HCT116 (cell line): ENCODE results near the gene ADRA1B. TPM values are rescaled to one million over a fixed set of nuclear protein-coding genes. Genes with fewer than 3 reads are reported as not detected.

Source experiments
- ATAC-seq: fragments of 200-7000 bp; cut with Tn5 transposase; 2 replicates; pipeline ENCODE4 v1.9.1; 2020; ENCODE audit warnings: mild to moderate bottlenecking, moderate library complexity
- BruUV-seq: library from RNA; stranded (reverse); fragments of 400-500 nt; replicated peaks from 2 replicates; lab custom pipeline; 2021; lab: Mats Ljungman, UMichigan
- CTCF ChIA-PET: fragments of 300-600 bp; sonication (Branson Sonifier 250); formaldehyde crosslinking; loops from one replicate; lab custom pipeline; 2021; ENCODE audit warnings: antibody characterized with exemption; lab: Charles Lee
- POLR2A ChIA-PET: fragments of 300-600, 350-600 bp; sonication (Branson Sonifier 250); formaldehyde crosslinking; loops from one replicate; lab custom pipeline; 2021; ENCODE audit warnings: antibody characterized with exemption; lab: Charles Lee
- RAD21 ChIA-PET, 2 experiments: fragments of 300-600 bp; sonication (Branson Sonifier 250); formaldehyde crosslinking; loops; one replicate each; lab custom pipeline; 2023; ENCODE audit warnings: low total read pairs in 2 of 2; ENCODE audit not compliant: uncharacterized antibody in 2 of 2, unreplicated experiment in 2 of 2, low non-redundant PET in 1 of 2; lab: Charles Lee
- DNase-seq: peaks from one replicate; pipeline ENCODE4 v3.0.0-alpha.2; 2010; ENCODE audit warnings: low read depth, low spot score
- H2AFZ ChIP-seq: fragments of 200-600 bp; shearing (Covaris generic), sonication (generic); 2 replicates; pipeline ENCODE4 v1.6.1; 2017; ENCODE audit warnings: low read depth, mixed run types, mixed read lengths, antibody characterized with exemption, low read length; ENCODE audit not compliant: poor library complexity, severe bottlenecking
- H3K27ac ChIP-seq: 2 replicates; pipeline ENCODE4 v1.5.1; 2012; ENCODE audit warnings: low read depth, low read length
- H3K27me3 ChIP-seq: fragments of 200-600 bp; sonication (generic); 2 replicates; pipeline ENCODE4 v1.6.1; 2016; ENCODE audit warnings: mixed run types, low read length, mixed read lengths; ENCODE audit not compliant: insufficient read depth
- H3K36me3 ChIP-seq, 2 experiments: fragments of 200-500 bp in 1 of 2; fragments of 200-600 bp in 1 of 2; sonication (Bioruptor generic) in 1 of 2; sonication (generic) in 1 of 2; 2 replicates each; pipeline versions ENCODE4 v1.5.1 to v1.6.1; 2014 to 2016; ENCODE audit warnings: low read length in 2 of 2, inconsistent platforms in 1 of 2, mixed read lengths in 1 of 2, mixed run types in 1 of 2; ENCODE audit not compliant: insufficient read depth in 2 of 2, control insufficient read depth in 1 of 2
- H3K4me1 ChIP-seq, 2 experiments: fragments of 200-600 bp in 1 of 2; sonication (generic) in 1 of 2; 2 replicates each; pipeline versions ENCODE4 v1.5.1 to v1.6.1; 2012 to 2017; ENCODE audit warnings: low read length in 2 of 2, inconsistent platforms in 1 of 2, mild to moderate bottlenecking in 1 of 2, mixed read lengths in 1 of 2, mixed run types in 1 of 2, moderate library complexity in 1 of 2; ENCODE audit not compliant: insufficient read depth in 2 of 2, control insufficient read depth in 1 of 2
- H3K4me2 ChIP-seq: fragments of 200-600 bp; sonication (generic); 2 replicates; pipeline ENCODE4 v1.6.1; 2017; ENCODE audit warnings: mixed run types, low read length, mixed read lengths
- H3K4me3 ChIP-seq, 2 experiments: fragments of 200-600 bp in 1 of 2; sonication (generic) in 1 of 2; replicated peaks in 1 of 2; 2 replicates each; pipeline ENCODE4 v1.5.1; 2011 to 2016; ENCODE audit warnings: low read length in 2 of 2, control low read depth in 1 of 2, low read depth in 1 of 2, mild to moderate bottlenecking in 1 of 2, mixed read lengths in 1 of 2, mixed run types in 1 of 2
- H3K79me2 ChIP-seq: fragments of 200-600 bp; sonication (generic); 2 replicates; pipeline ENCODE4 v1.6.1; 2017; ENCODE audit warnings: mild to moderate bottlenecking, mixed run types, low read length, moderate library complexity, mixed read lengths; ENCODE audit not compliant: insufficient read depth
- H3K9ac ChIP-seq: fragments of 200-600 bp; sonication (generic); 2 replicates; pipeline ENCODE4 v1.6.1; 2016; ENCODE audit warnings: low read length, mixed read lengths
- H3K9me2 ChIP-seq: fragments of 200-600 bp; sonication (generic), shearing (Covaris generic); 2 replicates; pipeline ENCODE4 v1.6.1; 2017; ENCODE audit warnings: mixed run types, mild to moderate bottlenecking, moderate library complexity; ENCODE audit not compliant: insufficient read depth
- H3K9me3 ChIP-seq, 2 experiments: fragments of 200-500 bp in 1 of 2; fragments of 200-600 bp in 1 of 2; sonication (Bioruptor generic) in 1 of 2; sonication (generic) in 1 of 2; 2 replicates each; pipeline ENCODE4 v1.6.1; 2014 to 2017; ENCODE audit warnings: low read length in 2 of 2, mixed read lengths in 2 of 2, inconsistent platforms in 1 of 2, low read depth in 1 of 2, mild to moderate bottlenecking in 1 of 2, mixed run types in 1 of 2, moderate library complexity in 1 of 2; ENCODE audit not compliant: control insufficient read depth in 1 of 2, insufficient read depth in 1 of 2
- H4K20me1 ChIP-seq: fragments of 200-600 bp; sonication (generic), shearing (Covaris generic); 2 replicates; pipeline ENCODE4 v1.6.1; 2017; ENCODE audit warnings: mixed run types, mild to moderate bottlenecking, moderate library complexity; ENCODE audit not compliant: insufficient read depth
- CBX3 ChIP-seq: IDR thresholded peaks from 2 replicates; pipeline ENCODE4 v1.6.1; 2012; ENCODE audit warnings: low read depth
- CEBPB ChIP-seq: IDR thresholded peaks from 2 replicates; pipeline ENCODE4 v1.6.1; 2012; ENCODE audit warnings: low read depth
- EZH2 ChIP-seq: fragments of 200-600 bp; sonication (generic); IDR thresholded peaks from 2 replicates; pipeline ENCODE4 v1.6.1; 2017; ENCODE audit warnings: antibody characterized with exemption, mixed run types
- FOSL1 ChIP-seq: IDR thresholded peaks from 2 replicates; pipeline ENCODE4 v1.6.1; 2012; ENCODE audit warnings: low read depth
- JUND ChIP-seq: IDR thresholded peaks from 2 replicates; pipeline ENCODE4 v1.6.1; 2012
- POLR2A ChIP-seq: IDR thresholded peaks from 2 replicates; pipeline ENCODE4 v1.7.0; 2011; ENCODE audit warnings: borderline replicate concordance; ENCODE audit not compliant: insufficient read depth, insufficient read length; ENCODE audit errors: extremely low read depth
- POLR2AphosphoS5 ChIP-seq: IDR thresholded peaks from 2 replicates; pipeline ENCODE4 v1.6.1; 2011; ENCODE audit warnings: mild to moderate bottlenecking, low read depth, low read length, moderate library complexity
- RAD21 ChIP-seq: IDR thresholded peaks from 2 replicates; pipeline ENCODE4 v1.6.1; 2012; ENCODE audit warnings: low read depth, mild to moderate bottlenecking
- REST ChIP-seq: IDR thresholded peaks from 2 replicates; pipeline ENCODE4 v1.6.1; 2012; ENCODE audit warnings: low read depth
- SIN3A ChIP-seq: IDR thresholded peaks from 2 replicates; pipeline ENCODE4 v1.6.1; 2012; ENCODE audit warnings: low read depth
- TCF7L2 ChIP-seq: IDR thresholded peaks from 2 replicates; pipeline ENCODE4 v1.7.0; 2011; ENCODE audit warnings: borderline replicate concordance, inconsistent platforms; ENCODE audit not compliant: insufficient read depth, insufficient read length; ENCODE audit errors: extremely low read depth
- YY1 ChIP-seq: IDR thresholded peaks from 2 replicates; pipeline ENCODE4 v1.6.1; 2011; ENCODE audit warnings: low read length, low read depth, moderate library complexity, mild to moderate bottlenecking; ENCODE audit not compliant: insufficient replicate concordance; ENCODE audit errors: extremely low read depth
- ZFX ChIP-seq: fragments of 450-650 bp; IDR thresholded peaks from 2 replicates; pipeline ENCODE4 v1.6.1; 2017
- ZNF274 ChIP-seq: fragments of 200-500 bp; sonication (Bioruptor generic); IDR thresholded peaks from 2 replicates; pipeline ENCODE4 v1.6.1; 2014; ENCODE audit warnings: mild to moderate bottlenecking, low read depth, low read length, inconsistent platforms
- intact Hi-C: fragments of 100-400 bp; cut with micrococcal nuclease; formaldehyde crosslinking; loops from 2 replicates; pipeline ENCODE4 v1.10.0; 2022
- total RNA-seq: library from RNA; stranded (reverse); gene quantifications from one replicate; pipeline ENCODE4 v1.2.1, GENCODE V29; 2021; ENCODE audit not compliant: unreplicated experiment
- TF ChIP-seq, protein P1 (sequence below): IDR thresholded peaks from 2 replicates; pipeline ENCODE4 v1.6.1; 2012
- TF ChIP-seq, protein P2 (sequence below): IDR thresholded peaks from 2 replicates; pipeline ENCODE4 v1.6.1; 2012
- TF ChIP-seq, protein P3 (sequence below): IDR thresholded peaks from 2 replicates; pipeline ENCODE4 v1.6.1; 2011; ENCODE audit warnings: mild to moderate bottlenecking, low read length, moderate library complexity; ENCODE audit not compliant: insufficient replicate concordance; ENCODE audit errors: extremely low read depth

ADRA1B gene
- total RNA-seq, 1 experiment from 2014 or later, result not detected

DNA sequence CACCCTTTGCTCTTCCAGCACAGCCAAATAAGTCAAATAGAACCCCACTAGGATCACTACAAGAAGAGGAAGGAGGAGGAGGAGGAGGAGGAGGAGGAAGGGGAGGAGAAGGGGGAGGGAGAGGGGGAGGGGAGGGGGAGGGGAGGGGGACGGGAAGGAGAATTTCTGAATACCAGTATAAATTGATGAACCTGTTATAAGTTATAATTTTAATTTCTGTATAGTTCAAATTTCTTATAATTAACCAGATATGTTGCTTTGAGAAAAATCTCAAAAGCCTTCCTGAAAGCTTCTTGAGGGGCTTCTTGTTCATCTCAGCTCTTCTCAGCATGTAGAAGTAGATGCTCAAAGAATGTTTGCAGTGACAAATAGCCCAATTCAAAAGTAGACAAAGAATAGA is 15.0 kb upstream of the ADRA1B start:
- intact Hi-C loops, result loop anchor here (5.0 kb wide), 1 partner anchor 124 kb away; no protein-coding TSS in a partner anchor
- no peak for DNase-seq
- Histone ChIP-seq H3K9me2 (no peaks in the 10 kb centered on the region), H3K27ac (no peak overlapping the region), H2AFZ (no peak overlapping the region), H3K9me3 (no peaks in the 10 kb centered on the region), H3K9ac (no peak overlapping the region), H3K4me1 (peaks cover 27 to 49% of the 10 kb centered on the region in 2 experiments), H3K4me2 (0 out of 2 replicates have a peak overlapping the region, but pooled peaks have one; percentile 77), H3K4me3 (no peak overlapping the region), H3K36me3 (no peaks in the 10 kb centered on the region), H4K20me1 (no peaks in the 10 kb centered on the region), H3K79me2 (no peaks in the 10 kb centered on the region), H3K27me3 (no peaks in the 10 kb centered on the region; the same call in 1 of the 2 replicates)
- no peak for ATAC-seq
- POLR2A ChIA-PET, result no interaction called here
- CTCF ChIA-PET, result no interaction called here
- RAD21 ChIA-PET, result no interaction called here
- TF ChIP-seq CBX3 (no peak), ZFX (no peak), JUND (no peak), FOSL1 (no peak), ZNF274 (no peak), TCF7L2 (no peak), POLR2A (no peak), POLR2AphosphoS5 (no peak), YY1 (no peak), CEBPB (no peak), REST (no peak), EZH2 (no peak), SIN3A (no peak), RAD21 (no peak)
- TF ChIP-seq, protein P1, sequence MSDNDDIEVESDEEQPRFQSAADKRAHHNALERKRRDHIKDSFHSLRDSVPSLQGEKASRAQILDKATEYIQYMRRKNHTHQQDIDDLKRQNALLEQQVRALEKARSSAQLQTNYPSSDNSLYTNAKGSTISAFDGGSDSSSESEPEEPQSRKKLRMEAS, result no peak
- TF ChIP-seq, protein P2, sequence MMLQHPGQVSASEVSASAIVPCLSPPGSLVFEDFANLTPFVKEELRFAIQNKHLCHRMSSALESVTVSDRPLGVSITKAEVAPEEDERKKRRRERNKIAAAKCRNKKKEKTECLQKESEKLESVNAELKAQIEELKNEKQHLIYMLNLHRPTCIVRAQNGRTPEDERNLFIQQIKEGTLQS, result no peak
- TF ChIP-seq, protein P3, sequence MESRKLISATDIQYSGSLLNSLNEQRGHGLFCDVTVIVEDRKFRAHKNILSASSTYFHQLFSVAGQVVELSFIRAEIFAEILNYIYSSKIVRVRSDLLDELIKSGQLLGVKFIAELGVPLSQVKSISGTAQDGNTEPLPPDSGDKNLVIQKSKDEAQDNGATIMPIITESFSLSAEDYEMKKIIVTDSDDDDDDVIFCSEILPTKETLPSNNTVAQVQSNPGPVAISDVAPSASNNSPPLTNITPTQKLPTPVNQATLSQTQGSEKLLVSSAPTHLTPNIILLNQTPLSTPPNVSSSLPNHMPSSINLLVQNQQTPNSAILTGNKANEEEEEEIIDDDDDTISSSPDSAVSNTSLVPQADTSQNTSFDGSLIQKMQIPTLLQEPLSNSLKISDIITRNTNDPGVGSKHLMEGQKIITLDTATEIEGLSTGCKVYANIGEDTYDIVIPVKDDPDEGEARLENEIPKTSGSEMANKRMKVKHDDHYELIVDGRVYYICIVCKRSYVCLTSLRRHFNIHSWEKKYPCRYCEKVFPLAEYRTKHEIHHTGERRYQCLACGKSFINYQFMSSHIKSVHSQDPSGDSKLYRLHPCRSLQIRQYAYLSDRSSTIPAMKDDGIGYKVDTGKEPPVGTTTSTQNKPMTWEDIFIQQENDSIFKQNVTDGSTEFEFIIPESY, result no peak
- no TSS peak for BruUV-seq
